HEK293 (cell line): ENCODE results near the gene ADRB2.
"Not testable (repeated sequence)": the region's sequence is repeated elsewhere in the genome, so short reads cannot be mapped to it uniquely, and the experiment has no call there.

Experiments used
- MYNN ChIP-seq: fragments of 450-650 bp; formaldehyde crosslinking; IDR thresholded peaks from 2 replicates; pipeline ENCODE4 v1.5.1; 2016; ENCODE audit warnings: missing biosample characterization, missing genetic modification characterization, borderline replicate concordance
- ZNF416 ChIP-seq: fragments of 450-650 bp; formaldehyde crosslinking; IDR thresholded peaks from 2 replicates; pipeline ENCODE4 v1.5.1; 2016; ENCODE audit warnings: missing biosample characterization, missing genetic modification characterization

- TF ChIP-seq ZNF416 (tag by site-specific recombination); MYNN: not testable (repeated sequence)
These were observed 23.0 kb upstream of the ADRB2 start for GRCh38 chr5:148803451-148803850.
